ENCODE data around the gene PCDH17.

The PCDH17 gene

GRCh38 chr13:57588639-57589038 is 42.9 kb upstream of the PCDH17 start:
- H3K4me1 ChIP-seq (ENCODE audit: insufficient read depth, low read length, severe bottlenecking), result no peaks in the 10 kb centered on the region
- H3K4me2 ChIP-seq (ENCODE audit: low read length), result no peak overlapping the region
- no peak overlapping the region for H3K9ac ChIP-seq (ENCODE audit: low read length)

GRCh38 chr13:57595775-57596174 is 35.8 kb upstream of the PCDH17 start:
- no peaks in the 10 kb centered on the region for H3F3A ChIP-seq (ENCODE audit: insufficient read depth, low read length)
- no peak overlapping the region for H3K9ac ChIP-seq (ENCODE audit: low read length)
- no peaks in the 10 kb centered on the region for H3K4me1 ChIP-seq (ENCODE audit: insufficient read depth, low read length, severe bottlenecking)
- no peak overlapping the region for H3K4me2 ChIP-seq (ENCODE audit: low read length)
- no peak overlapping the region for H2AFZ ChIP-seq (ENCODE audit: low read length)
- H3K4me3 ChIP-seq (ENCODE audit: low read depth, low read length, poor library complexity, severe bottlenecking), result no peak overlapping the region
- H3K9me2 ChIP-seq (ENCODE audit: low read depth, low read length), result no peaks in the 10 kb centered on the region
- no peaks in the 10 kb centered on the region for H3K79me2 ChIP-seq (ENCODE audit: insufficient read depth, low read length)
- H3K27ac ChIP-seq (ENCODE audit: low read depth, low read length, poor library complexity, severe bottlenecking), result no peak overlapping the region
- no peaks in the 10 kb centered on the region for H3K9me3 ChIP-seq (ENCODE audit: low read length)
- TF ChIP-seq CTCF (IDR thresholded peaks at IDR 0.05; ENCODE audit: low read length) (no peak), EZH2 (IDR thresholded peaks at IDR 0.05; ENCODE audit: borderline replicate concordance, low read length) (no peak)
- no peaks in the 10 kb centered on the region for H3K27me3 ChIP-seq (ENCODE audit: insufficient read depth, low read length)
- H4K20me1 ChIP-seq (ENCODE audit: insufficient read depth, low read length), result no peaks in the 10 kb centered on the region
- no peaks in the 10 kb centered on the region for H3K36me3 ChIP-seq (ENCODE audit: insufficient read depth, low read length)

More at GRCh38 chr13:57588639-57589038, 42.9 kb upstream of the PCDH17 start:
- Histone ChIP-seq H3K36me3 (ENCODE audit: insufficient read depth, low read length) (no peaks in the 10 kb centered on the region), H3F3A (ENCODE audit: insufficient read depth, low read length) (no peaks in the 10 kb centered on the region), H3K4me3 (ENCODE audit: low read depth, low read length, poor library complexity, severe bottlenecking) (no peak overlapping the region), H3K9me2 (ENCODE audit: low read depth, low read length) (no peaks in the 10 kb centered on the region), H3K79me2 (ENCODE audit: insufficient read depth, low read length) (no peaks in the 10 kb centered on the region), H3K27me3 (ENCODE audit: insufficient read depth, low read length) (no peaks in the 10 kb centered on the region), H2AFZ (ENCODE audit: low read length) (no peak overlapping the region), H4K20me1 (ENCODE audit: insufficient read depth, low read length) (no peaks in the 10 kb centered on the region), H3K27ac (ENCODE audit: low read depth, low read length, poor library complexity, severe bottlenecking) (no peak overlapping the region), H3K9me3 (ENCODE audit: low read length) (no peaks in the 10 kb centered on the region)
- TF ChIP-seq CTCF (IDR thresholded peaks at IDR 0.05; ENCODE audit: low read length) (no peak), EZH2 (IDR thresholded peaks at IDR 0.05; ENCODE audit: borderline replicate concordance, low read length) (no peak)

DNA sequence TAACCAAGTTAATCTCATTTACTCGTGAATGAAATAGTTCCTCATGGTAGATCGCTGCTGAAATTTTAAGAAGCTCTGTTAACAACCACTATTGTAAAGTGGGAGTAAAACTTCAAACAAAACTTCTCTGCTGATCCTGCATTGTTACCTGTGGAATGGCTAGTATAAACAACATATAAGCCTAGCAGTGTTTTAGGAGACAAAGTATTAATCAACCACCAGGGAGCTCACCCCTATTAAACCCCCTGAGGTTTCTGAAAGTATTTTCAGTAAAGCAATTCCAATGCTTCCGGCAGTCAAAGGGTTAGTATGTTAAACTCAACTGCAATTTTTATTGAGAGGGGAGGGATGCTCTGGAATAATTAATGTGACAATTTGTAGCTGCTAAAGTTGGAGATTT is 30.0 kb upstream of the PCDH17 start:
- H3K9me3 ChIP-seq (ENCODE audit: low read length), result no peaks in the 10 kb centered on the region
- no peaks in the 10 kb centered on the region for H3K9me2 ChIP-seq (ENCODE audit: low read depth, low read length)
- no peak overlapping the region for H3K9ac ChIP-seq (ENCODE audit: low read length)
- no peak overlapping the region for H2AFZ ChIP-seq (ENCODE audit: low read length)
- TF ChIP-seq CTCF (IDR thresholded peaks at IDR 0.05; ENCODE audit: low read length) (no peak), EZH2 (IDR thresholded peaks at IDR 0.05; ENCODE audit: borderline replicate concordance, low read length) (no peak)
- no peaks in the 10 kb centered on the region for H4K20me1 ChIP-seq (ENCODE audit: insufficient read depth, low read length)
- no peaks in the 10 kb centered on the region for H3F3A ChIP-seq (ENCODE audit: insufficient read depth, low read length)
- no peaks in the 10 kb centered on the region for H3K79me2 ChIP-seq (ENCODE audit: insufficient read depth, low read length)
- H3K4me2 ChIP-seq (ENCODE audit: low read length), result no peak overlapping the region
- H3K27me3 ChIP-seq (ENCODE audit: insufficient read depth, low read length), result no peaks in the 10 kb centered on the region
- no peak overlapping the region for H3K27ac ChIP-seq (ENCODE audit: low read depth, low read length, poor library complexity, severe bottlenecking)
- H3K4me3 ChIP-seq (ENCODE audit: low read depth, low read length, poor library complexity, severe bottlenecking), result no peak overlapping the region
- H3K36me3 ChIP-seq (ENCODE audit: insufficient read depth, low read length), result no peaks in the 10 kb centered on the region
- H3K4me1 ChIP-seq (ENCODE audit: insufficient read depth, low read length, severe bottlenecking), result no peaks in the 10 kb centered on the region

Data from OCI-LY1 (cell line).